Ovary (tissue), 3 donors: ENCODE data around the gene IQCN.

Experiments
- EP300 ChIP-seq: sonication (generic); formaldehyde crosslinking; IDR thresholded peaks from one replicate; pipeline ENCODE4 v1.6.1; 2017; ENCODE audit warnings: antibody characterized with exemption
- POLR2A ChIP-seq: fragments of 450-650 bp; IDR thresholded peaks from one replicate; pipeline ENCODE4 v1.6.1; 2017; ENCODE audit warnings: antibody characterized with exemption, mild to moderate bottlenecking, moderate library complexity
- TF ChIP-seq, protein P1 (sequence below), 3 donors: fragments of 450-650 bp in 2 of 3; fragments of 200-600 bp in 1 of 3; IDR thresholded peaks; one replicate each; pipeline versions ENCODE4 v1.5.1 to v1.8.0; 2016 to 2022; ENCODE audit warnings: antibody characterized with exemption in 3 of 3, mild to moderate bottlenecking in 1 of 3
- donor health status: DM: no; HTN: no; CAD: no.

GRCh38 chr19:18257503-18258470 is 16.5 kb downstream of the IQCN start:
- TF ChIP-seq, protein P1, sequence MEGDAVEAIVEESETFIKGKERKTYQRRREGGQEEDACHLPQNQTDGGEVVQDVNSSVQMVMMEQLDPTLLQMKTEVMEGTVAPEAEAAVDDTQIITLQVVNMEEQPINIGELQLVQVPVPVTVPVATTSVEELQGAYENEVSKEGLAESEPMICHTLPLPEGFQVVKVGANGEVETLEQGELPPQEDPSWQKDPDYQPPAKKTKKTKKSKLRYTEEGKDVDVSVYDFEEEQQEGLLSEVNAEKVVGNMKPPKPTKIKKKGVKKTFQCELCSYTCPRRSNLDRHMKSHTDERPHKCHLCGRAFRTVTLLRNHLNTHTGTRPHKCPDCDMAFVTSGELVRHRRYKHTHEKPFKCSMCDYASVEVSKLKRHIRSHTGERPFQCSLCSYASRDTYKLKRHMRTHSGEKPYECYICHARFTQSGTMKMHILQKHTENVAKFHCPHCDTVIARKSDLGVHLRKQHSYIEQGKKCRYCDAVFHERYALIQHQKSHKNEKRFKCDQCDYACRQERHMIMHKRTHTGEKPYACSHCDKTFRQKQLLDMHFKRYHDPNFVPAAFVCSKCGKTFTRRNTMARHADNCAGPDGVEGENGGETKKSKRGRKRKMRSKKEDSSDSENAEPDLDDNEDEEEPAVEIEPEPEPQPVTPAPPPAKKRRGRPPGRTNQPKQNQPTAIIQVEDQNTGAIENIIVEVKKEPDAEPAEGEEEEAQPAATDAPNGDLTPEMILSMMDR (IDR thresholded peaks at IDR 0.05) = no peak
- TF ChIP-seq EP300 (no peak), POLR2A (no peak)
